Right ventricle myocardium inferior (tissue), 1 donor: ENCODE results near the gene PARD3B. TPM values are rescaled to one million over a fixed set of nuclear protein-coding genes. Genes with fewer than 3 reads are reported as not detected.
A peak's percentile ranks its signal among the peaks of the same experiment; 100 is the strongest.
"Not testable (repeated sequence)": the region's sequence is repeated elsewhere in the genome, so short reads cannot be mapped to it uniquely, and the experiment has no call there.

Experiments
- ATAC-seq: fragments of 200-7000 bp; cut with Tn5 transposase; one replicate; pipeline ENCODE4 v1.9.1; 2020; ENCODE audit warnings: mild to moderate bottlenecking, moderate library complexity
- DNase-seq: peaks from one replicate; pipeline ENCODE4 v3.0.0; 2021; ENCODE audit errors: missing footprints
- intact Hi-C: fragments of 100-400 bp; cut with DNase I; formaldehyde crosslinking; loops from one replicate; pipeline ENCODE4 v1.11.0; 2022
- total RNA-seq: library from RNA; stranded (reverse); fragmentation: NEBNext Ultra II Directional; extraction: Animal tissue kit (Norgen Biotek cat#: 25700); gene quantifications from one replicate; pipeline ENCODE4 v1.2.1, GENCODE V29; 2021
- donor health status: DM: no; HTN: yes; CAD: no; lungs with severe emphysema.

PARD3B gene
- total RNA-seq, 1 donor from 2014 or later, result 7.8 TPM

- no peak for DNase-seq
- intact Hi-C loops, result no loop called here
- no peak for ATAC-seq
Observed at GRCh38 chr2:205484215-205484614, 938.9 kb downstream of the PARD3B start.

GRCh38 chr2:205484764-205485163 is 939.5 kb downstream of the PARD3B start:
- intact Hi-C loops, result no loop called here
- ATAC-seq, result no peak
- no peak for DNase-seq

- ATAC-seq, intact Hi-C loops, DNase-seq: not testable (repeated sequence)
Observed at GRCh38 chr2:205493528-205493927, 948.3 kb downstream of the PARD3B start.

- no peak for DNase-seq
- intact Hi-C loops, result no loop called here
- no peak for ATAC-seq
Observed at GRCh38 chr2:205494537-205495235, 949.4 kb downstream of the PARD3B start.

GRCh38 chr2:205495819-205496218 is 950.5 kb downstream of the PARD3B start:
- ATAC-seq, result no peak
- intact Hi-C loops, result no loop called here
- DNase-seq, result no peak

GRCh38 chr2:205496370-205496769 is 951.1 kb downstream of the PARD3B start:
- DNase-seq, result no peak
- intact Hi-C loops, result no loop called here
- peak; percentile 46 for ATAC-seq

GRCh38 chr2:205496772-205497171 is 951.5 kb downstream of the PARD3B start:
- DNase-seq (no peak), ATAC-seq (peak; percentile 56)
- intact Hi-C loops, result no loop called here

GRCh38 chr2:205499006-205499405 is 953.7 kb downstream of the PARD3B start:
- ATAC-seq (no peak), DNase-seq (no peak)
- intact Hi-C loops, result no loop called here

GRCh38 chr2:205500065-205500464 is 954.8 kb downstream of the PARD3B start:
- DNase-seq (no peak), ATAC-seq (no peak)
- intact Hi-C loops, result no loop called here

- no peak for DNase-seq
- intact Hi-C loops, result no loop called here
- no peak for ATAC-seq
Observed at GRCh38 chr2:205500951-205501350, 955.7 kb downstream of the PARD3B start.

- ATAC-seq, result no peak
- no peak for DNase-seq
- intact Hi-C loops, result no loop called here
Observed at GRCh38 chr2:205501826-205502225, 956.6 kb downstream of the PARD3B start.

GRCh38 chr2:205505371-205505770 is 960.1 kb downstream of the PARD3B start:
- ATAC-seq, result no peak
- intact Hi-C loops, result no loop called here
- no peak for DNase-seq

GRCh38 chr2:205509655-205510054 is 964.4 kb downstream of the PARD3B start:
- intact Hi-C loops, result no loop called here
- ATAC-seq (no peak), DNase-seq (no peak)

- intact Hi-C loops, result no loop called here
- ATAC-seq (no peak), DNase-seq (no peak)
Observed at GRCh38 chr2:205510345-205510744, 965.1 kb downstream of the PARD3B start.

GRCh38 chr2:205511221-205511620 is 965.9 kb downstream of the PARD3B start:
- ATAC-seq, result no peak
- no peak for DNase-seq
- intact Hi-C loops, result no loop called here

- intact Hi-C loops, result no loop called here
- DNase-seq (no peak), ATAC-seq (no peak)
Observed at GRCh38 chr2:205511641-205512040, 966.4 kb downstream of the PARD3B start.

GRCh38 chr2:205520311-205520710 is 975.0 kb downstream of the PARD3B start:
- intact Hi-C loops, result no loop called here

GRCh38 chr2:205524656-205525055 is 979.4 kb downstream of the PARD3B start:
- no peak for ATAC-seq
- intact Hi-C loops, result no loop called here

More at GRCh38 chr2:205520311-205520710, 975.0 kb downstream of the PARD3B start:
- DNase-seq (peak; percentile 58), ATAC-seq (no peak)

GRCh38 chr2:205527801-205528200 is 982.5 kb downstream of the PARD3B start:
- DNase-seq (no peak), ATAC-seq (no peak)
- intact Hi-C loops, result no loop called here

More at GRCh38 chr2:205524656-205525055, 979.4 kb downstream of the PARD3B start:
- no peak for DNase-seq

- DNase-seq (no peak), ATAC-seq (no peak)
- intact Hi-C loops, result no loop called here
Observed at GRCh38 chr2:205531072-205531471, 985.8 kb downstream of the PARD3B start.
